Activated B cell treated with CpG ODN at 0.5 μM for 24 hours (primary cell): ENCODE data around the gene DCST2. TPM values are rescaled to one million over a fixed set of nuclear protein-coding genes. Genes with fewer than 3 reads are reported as not detected.

Source experiments
- ATAC-seq: fragments of 200-7000 bp; cut with Tn5 transposase; one replicate; pipeline ENCODE4 v1.10.0; 2021; ENCODE audit warnings: low read depth, mild to moderate bottlenecking, moderate library complexity
- CTCF ChIA-PET: fragments of 350-600 bp; sonication (Branson Sonifier 250); formaldehyde crosslinking; loops from one replicate; lab custom pipeline; 2021; ENCODE audit warnings: antibody characterized with exemption; lab: Charles Lee
- POLR2A ChIA-PET: fragments of 350-600 bp; sonication (Branson Sonifier 250); formaldehyde crosslinking; loops from one replicate; lab custom pipeline; 2021; ENCODE audit warnings: antibody characterized with exemption; lab: Charles Lee
- DNase-seq: peaks from one replicate; pipeline ENCODE4 v3.0.0; 2022
- H3K27ac Mint-ChIP-seq: one replicate; pipeline ENCODE4 v1.8.0; 2020; ENCODE audit warnings: mixed read lengths
- H3K27me3 Mint-ChIP-seq: one replicate; pipeline ENCODE4 v1.8.0; 2021; ENCODE audit warnings: mixed read lengths
- H3K36me3 Mint-ChIP-seq: one replicate; pipeline ENCODE4 v1.8.0; 2021; ENCODE audit warnings: low read depth, mixed read lengths
- H3K4me1 Mint-ChIP-seq: one replicate; pipeline ENCODE4 v1.8.0; 2021; ENCODE audit warnings: mixed read lengths
- H3K4me3 Mint-ChIP-seq: one replicate; pipeline ENCODE4 v1.8.0; 2020; ENCODE audit warnings: mild to moderate bottlenecking, mixed read lengths
- H3K9me3 Mint-ChIP-seq: one replicate; pipeline ENCODE4 v1.8.0; 2020; ENCODE audit warnings: mixed read lengths
- intact Hi-C: fragments of 100-400 bp; cut with micrococcal nuclease; formaldehyde crosslinking; loops from one replicate; pipeline ENCODE4 v1.15.1; 2024
- total RNA-seq: library from RNA; stranded (reverse); gene quantifications from 2 replicates; pipeline ENCODE4 v1.2.3, GENCODE V29; 2022
- TF ChIP-seq, protein P1 (sequence below): fragments of 200-600 bp; IDR thresholded peaks from one replicate; pipeline ENCODE4 v1.8.0; 2022; ENCODE audit warnings: antibody characterized with exemption, mild to moderate bottlenecking

The DCST2 gene
- total RNA-seq, 1 donor from 2014 or later = 1.0 TPM

DNA sequence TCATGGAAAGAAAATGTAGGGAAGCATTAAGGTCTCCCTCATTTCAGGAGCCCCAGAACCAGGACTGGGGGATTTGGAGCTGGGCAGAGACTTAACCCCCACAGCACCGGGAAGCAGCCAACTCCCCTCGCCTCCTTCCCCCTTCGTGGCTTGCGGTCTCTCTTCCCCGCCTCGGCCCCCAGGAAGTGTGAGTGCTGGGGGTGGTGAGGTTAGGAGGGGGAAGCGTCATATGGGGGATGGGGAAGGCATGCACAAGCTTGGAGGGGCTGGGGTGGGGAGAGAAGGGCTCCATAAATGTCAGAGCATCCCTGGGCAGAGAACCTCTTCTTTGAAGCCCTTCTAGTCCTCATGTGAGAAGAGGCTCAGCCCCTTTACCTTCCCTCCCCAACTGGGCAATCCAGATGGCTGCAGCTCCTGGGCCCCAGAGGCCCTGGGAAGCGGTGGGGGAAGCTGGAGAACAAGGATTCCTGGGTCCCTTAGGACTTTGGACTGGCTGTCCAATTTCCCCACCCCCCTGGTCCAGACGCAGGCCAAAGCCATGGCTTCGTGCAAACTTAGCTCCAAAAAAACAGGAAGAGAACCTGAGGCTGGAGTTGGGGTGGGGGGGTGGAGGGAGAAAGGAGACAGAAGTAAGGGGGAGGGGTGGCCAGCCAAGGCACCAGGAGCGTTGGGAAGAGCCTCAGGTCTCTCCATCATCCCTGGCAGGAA is 23.2 kb downstream of the DCST2 start:
- H3K27ac Mint-ChIP-seq = peak overlapping the region; percentile 64
- no peaks in the 10 kb centered on the region for H3K27me3 Mint-ChIP-seq
- CTCF ChIA-PET = interaction anchor here (1.0 kb wide), 1 partner anchor 11 kb away, joined by 3 read pairs; no protein-coding TSS in a partner anchor
- no peak for DNase-seq
- H3K36me3 Mint-ChIP-seq = peaks cover 11% of the 10 kb centered on the region
- H3K9me3 Mint-ChIP-seq = no peaks in the 10 kb centered on the region
- H3K4me1 Mint-ChIP-seq = peaks cover 88% of the 10 kb centered on the region
- no peak for ATAC-seq
- intact Hi-C loops = no loop called here
- TF ChIP-seq, protein P1, sequence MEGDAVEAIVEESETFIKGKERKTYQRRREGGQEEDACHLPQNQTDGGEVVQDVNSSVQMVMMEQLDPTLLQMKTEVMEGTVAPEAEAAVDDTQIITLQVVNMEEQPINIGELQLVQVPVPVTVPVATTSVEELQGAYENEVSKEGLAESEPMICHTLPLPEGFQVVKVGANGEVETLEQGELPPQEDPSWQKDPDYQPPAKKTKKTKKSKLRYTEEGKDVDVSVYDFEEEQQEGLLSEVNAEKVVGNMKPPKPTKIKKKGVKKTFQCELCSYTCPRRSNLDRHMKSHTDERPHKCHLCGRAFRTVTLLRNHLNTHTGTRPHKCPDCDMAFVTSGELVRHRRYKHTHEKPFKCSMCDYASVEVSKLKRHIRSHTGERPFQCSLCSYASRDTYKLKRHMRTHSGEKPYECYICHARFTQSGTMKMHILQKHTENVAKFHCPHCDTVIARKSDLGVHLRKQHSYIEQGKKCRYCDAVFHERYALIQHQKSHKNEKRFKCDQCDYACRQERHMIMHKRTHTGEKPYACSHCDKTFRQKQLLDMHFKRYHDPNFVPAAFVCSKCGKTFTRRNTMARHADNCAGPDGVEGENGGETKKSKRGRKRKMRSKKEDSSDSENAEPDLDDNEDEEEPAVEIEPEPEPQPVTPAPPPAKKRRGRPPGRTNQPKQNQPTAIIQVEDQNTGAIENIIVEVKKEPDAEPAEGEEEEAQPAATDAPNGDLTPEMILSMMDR = no peak
- no peak overlapping the region for H3K4me3 Mint-ChIP-seq
- POLR2A ChIA-PET = interaction anchor here (0.6 to 4.6 kb wide), 6 partner anchors 9 to 37 kb away, joined by 3 to 24 read pairs (median 4); partner anchors contain the start of gene LENEP

DNA sequence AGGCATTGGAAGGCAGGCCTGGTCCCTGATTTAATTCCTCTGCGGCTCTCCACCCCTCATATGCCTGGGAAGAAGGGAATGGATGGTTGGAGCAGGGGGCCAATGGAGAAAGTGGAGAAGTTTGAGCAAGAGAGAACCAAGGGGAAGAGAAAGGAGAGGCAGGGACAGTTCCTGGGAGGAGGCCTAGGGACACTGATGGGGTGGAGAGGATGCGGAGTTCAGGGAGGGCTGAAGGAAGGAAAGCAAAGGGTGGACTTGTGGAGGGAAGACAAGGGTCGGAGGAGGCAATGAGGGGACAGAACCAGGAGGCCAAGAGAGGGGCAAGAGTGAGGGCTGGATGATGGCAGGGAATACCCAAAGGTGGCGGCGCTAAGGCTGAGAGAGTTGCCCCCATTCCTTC is 23.8 kb downstream of the DCST2 start:
- ChIA-PET CTCF (no interaction called here), POLR2A (interaction anchor here (0.6 to 4.6 kb wide), 3 partner anchors 9 to 31 kb away, joined by 3 to 24 read pairs (median 3); no protein-coding TSS in a partner anchor)
- DNase-seq = no peak
- Mint-ChIP-seq H3K4me1 (peaks cover 94% of the 10 kb centered on the region), H3K4me3 (no peak overlapping the region), H3K9me3 (no peaks in the 10 kb centered on the region), H3K27ac (peak overlapping the region; percentile 64), H3K27me3 (no peaks in the 10 kb centered on the region), H3K36me3 (peaks cover 11% of the 10 kb centered on the region)
- intact Hi-C loops = no loop called here
- TF ChIP-seq, protein P1 = no peak
- ATAC-seq = no peak

DNA sequence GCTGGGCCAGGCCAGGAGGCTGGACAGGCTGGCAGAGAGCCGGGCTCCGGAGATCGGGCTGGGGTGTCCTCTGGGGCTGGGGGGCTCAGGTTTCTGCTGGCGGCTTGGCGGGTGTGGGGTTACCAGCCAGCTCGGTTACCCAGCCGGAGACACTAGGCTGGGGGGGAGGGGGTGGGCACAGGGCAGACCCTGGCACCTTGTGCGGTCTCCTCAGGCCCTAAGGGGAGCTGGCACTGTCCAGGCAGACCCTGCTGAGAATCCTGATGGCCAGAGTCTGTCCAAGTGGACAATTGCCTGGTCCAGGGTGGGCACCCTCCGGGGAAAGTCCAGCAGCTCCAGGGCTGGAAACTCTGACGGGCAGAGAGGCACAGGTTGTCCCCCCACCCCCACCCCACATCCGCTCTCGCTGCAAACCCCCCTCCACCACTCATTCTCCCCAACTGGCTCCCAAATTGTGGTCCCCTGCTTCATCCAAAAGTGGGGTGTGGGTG is 24.3 kb downstream of the DCST2 start:
- POLR2A ChIA-PET = no interaction called here

DNA sequence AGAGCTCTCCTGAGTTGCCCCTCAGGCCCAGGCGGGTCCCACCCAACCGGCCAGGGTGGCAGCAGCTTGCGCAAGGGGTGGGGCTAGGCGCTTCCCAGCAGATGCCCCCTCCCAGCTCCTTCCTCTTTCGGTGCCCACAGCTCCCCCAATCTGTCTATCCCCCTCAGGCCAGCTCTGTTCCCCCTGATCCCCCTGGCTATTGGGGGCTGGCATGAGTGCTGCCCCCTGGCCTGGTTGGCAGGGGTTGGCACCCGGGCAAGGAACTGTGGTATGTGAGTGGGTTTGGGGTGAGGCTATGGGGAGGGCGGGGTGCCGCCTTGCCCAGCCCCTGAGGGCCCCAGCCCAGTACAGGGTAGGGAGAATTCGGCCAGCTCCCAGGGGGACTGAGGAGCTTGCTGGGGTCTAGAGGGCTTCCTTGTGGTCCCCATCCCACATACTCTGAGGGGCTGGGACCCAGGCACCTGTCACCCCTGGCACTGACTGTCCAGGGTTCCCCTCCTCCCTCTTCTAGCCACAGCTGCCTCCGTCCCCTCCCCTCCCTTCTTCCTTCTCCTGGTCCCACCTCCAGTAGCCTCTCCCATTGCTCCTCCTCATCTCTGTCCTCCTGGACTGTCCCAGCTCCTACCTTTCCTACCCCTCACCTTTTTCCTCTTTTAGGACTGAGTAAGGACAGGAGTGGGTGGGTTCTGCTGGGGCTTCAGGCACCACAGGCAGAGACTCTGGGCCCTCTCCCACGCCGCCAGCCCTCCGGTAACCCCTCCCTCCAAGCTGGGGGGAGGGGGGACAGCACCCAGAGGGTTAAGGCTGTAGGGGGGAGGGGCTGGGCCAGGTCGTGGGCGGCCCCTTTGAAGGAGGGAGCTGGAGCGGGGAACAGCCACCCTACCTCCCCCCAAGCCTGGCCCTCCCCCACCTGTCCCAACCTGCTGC is 25.3 kb downstream of the DCST2 start:
- CTCF ChIA-PET = interaction anchor here (1.1 kb wide), 1 partner anchor 15 kb away, joined by 3 read pairs; the partner anchor contains the start of gene LENEP
- peaks cover 93% of the 10 kb centered on the region for H3K4me1 Mint-ChIP-seq
- peaks cover 8% of the 10 kb centered on the region for H3K36me3 Mint-ChIP-seq
- TF ChIP-seq, protein P1 = no peak
- intact Hi-C loops = no loop called here
- no peak overlapping the region for H3K4me3 Mint-ChIP-seq
- POLR2A ChIA-PET = interaction anchor here (1.1 to 2.4 kb wide), 3 partner anchors 9 to 72 kb away, joined by 3 to 17 read pairs (median 5); partner anchors contain the start of genes CKS1B and PMVK
- H3K27ac Mint-ChIP-seq = no peak overlapping the region
- no peaks in the 10 kb centered on the region for H3K27me3 Mint-ChIP-seq
- no peaks in the 10 kb centered on the region for H3K9me3 Mint-ChIP-seq
- DNase-seq (no peak), ATAC-seq (no peak)

More for the DNA sequence above, 24.3 kb downstream of the DCST2 start:
- no peaks in the 10 kb centered on the region for H3K9me3 Mint-ChIP-seq
- no peak for ATAC-seq
- peaks cover 95% of the 10 kb centered on the region for H3K4me1 Mint-ChIP-seq
- H3K4me3 Mint-ChIP-seq = no peak overlapping the region
- TF ChIP-seq, protein P1 = no peak
- DNase-seq = no peak
- no peaks in the 10 kb centered on the region for H3K27me3 Mint-ChIP-seq
- intact Hi-C loops = no loop called here
- peak overlapping the region; percentile 64 for H3K27ac Mint-ChIP-seq
- peaks cover 9% of the 10 kb centered on the region for H3K36me3 Mint-ChIP-seq
- CTCF ChIA-PET = no interaction called here
